ENCODE measurements around the gene FAM171A1.

Gene FAM171A1

GRCh38 chr10:15167411-15168290, 203.4 kb downstream of the FAM171A1 start:
- Histone ChIP-seq H3K4me1 (ENCODE audit: insufficient read depth, low read length, poor library complexity, severe bottlenecking) (peaks cover 65% of the 10 kb centered on the region), H3K9ac (ENCODE audit: low read depth, low read length, poor library complexity, severe bottlenecking) (peak overlapping the region; percentile 70), H3K36me3 (ENCODE audit: insufficient read depth, low read length) (no peaks in the 10 kb centered on the region), H3K4me3 (ENCODE audit: low read length, poor library complexity, severe bottlenecking) (peak overlapping the region; percentile 76), H4K20me1 (ENCODE audit: insufficient read depth, low read length, poor library complexity, severe bottlenecking) (peaks cover 31% of the 10 kb centered on the region), H3K27me3 (ENCODE audit: insufficient read depth, low read length, poor library complexity, severe bottlenecking) (no peaks in the 10 kb centered on the region), H3K9me2 (replicated peaks; ENCODE audit: low read depth, low read length) (no peaks in the 10 kb centered on the region), H3K4me2 (ENCODE audit: low read depth, low read length, poor library complexity, severe bottlenecking) (peak overlapping the region; percentile 78), H2AFZ (ENCODE audit: low read length) (peak overlapping the region; percentile 40; the same call in 1 of the 2 replicates), H3K9me3 (ENCODE audit: insufficient read depth, low read depth, low read length) (no peaks in the 10 kb centered on the region), H3K79me2 (ENCODE audit: insufficient read depth, low read length) (peaks cover 53% of the 10 kb centered on the region), H3F3A (ENCODE audit: low read depth) (peaks cover 22% of the 10 kb centered on the region)
- TF ChIP-seq EZH2phosphoT487 (IDR thresholded peaks at IDR 0.05; ENCODE audit: borderline replicate concordance), result no peak
- TF ChIP-seq CTCF (conservative IDR thresholded peaks at IDR 0.05; ENCODE audit: low read length), result peak; percentile 54

GRCh38 chr10:15166325-15166724, 204.8 kb downstream of the FAM171A1 start:
- Histone ChIP-seq H3K4me2 (ENCODE audit: low read depth, low read length, poor library complexity, severe bottlenecking) (peak overlapping the region; percentile 78), H3K9ac (ENCODE audit: low read depth, low read length, poor library complexity, severe bottlenecking) (peak overlapping the region; percentile 70)
- TF ChIP-seq EZH2phosphoT487 (IDR thresholded peaks at IDR 0.05; ENCODE audit: borderline replicate concordance), result no peak
- no peak for TF ChIP-seq CTCF (conservative IDR thresholded peaks at IDR 0.05; ENCODE audit: low read length)

GRCh38 chr10:15163253-15163828, 207.7 kb downstream of the FAM171A1 start:
- Histone ChIP-seq H3K9ac (ENCODE audit: low read depth, low read length, poor library complexity, severe bottlenecking) (no peak overlapping the region), H3K27me3 (ENCODE audit: insufficient read depth, low read length, poor library complexity, severe bottlenecking) (no peaks in the 10 kb centered on the region), H3K36me3 (ENCODE audit: insufficient read depth, low read length) (no peaks in the 10 kb centered on the region), H2AFZ (ENCODE audit: low read length) (no peak overlapping the region), H3K9me3 (ENCODE audit: insufficient read depth, low read depth, low read length) (no peaks in the 10 kb centered on the region), H3K4me3 (ENCODE audit: low read length, poor library complexity, severe bottlenecking) (peak overlapping the region; percentile 34), H3K9me2 (replicated peaks; ENCODE audit: low read depth, low read length) (no peaks in the 10 kb centered on the region), H3F3A (ENCODE audit: low read depth) (no peaks in the 10 kb centered on the region), H3K79me2 (ENCODE audit: insufficient read depth, low read length) (peaks cover 93% of the 10 kb centered on the region), H3K4me1 (ENCODE audit: insufficient read depth, low read length, poor library complexity, severe bottlenecking) (peaks cover 41% of the 10 kb centered on the region), H4K20me1 (ENCODE audit: insufficient read depth, low read length, poor library complexity, severe bottlenecking) (peaks cover 31% of the 10 kb centered on the region), H3K4me2 (ENCODE audit: low read depth, low read length, poor library complexity, severe bottlenecking) (peak overlapping the region; percentile 53)
- no peak for TF ChIP-seq EZH2phosphoT487 (IDR thresholded peaks at IDR 0.05; ENCODE audit: borderline replicate concordance)
- no peak for TF ChIP-seq CTCF (conservative IDR thresholded peaks at IDR 0.05; ENCODE audit: low read length)

More at GRCh38 chr10:15166325-15166724, 204.8 kb downstream of the FAM171A1 start:
- Histone ChIP-seq H3K79me2 (ENCODE audit: insufficient read depth, low read length) (peaks cover 64% of the 10 kb centered on the region), H3K4me3 (ENCODE audit: low read length, poor library complexity, severe bottlenecking) (peak overlapping the region; percentile 76), H3K4me1 (ENCODE audit: insufficient read depth, low read length, poor library complexity, severe bottlenecking) (peaks cover 57% of the 10 kb centered on the region), H3K9me3 (ENCODE audit: insufficient read depth, low read depth, low read length) (no peaks in the 10 kb centered on the region), H3F3A (ENCODE audit: low read depth) (peaks cover 22% of the 10 kb centered on the region), H3K36me3 (ENCODE audit: insufficient read depth, low read length) (no peaks in the 10 kb centered on the region), H4K20me1 (ENCODE audit: insufficient read depth, low read length, poor library complexity, severe bottlenecking) (peaks cover 31% of the 10 kb centered on the region), H3K9me2 (replicated peaks; ENCODE audit: low read depth, low read length) (no peaks in the 10 kb centered on the region), H2AFZ (ENCODE audit: low read length) (no peak overlapping the region), H3K27me3 (ENCODE audit: insufficient read depth, low read length, poor library complexity, severe bottlenecking) (no peaks in the 10 kb centered on the region)
